Thyroid gland (tissue), 4 donors: ENCODE results near the gene UROC1.

Experiments used
- POLR2A ChIP-seq, 2 donors: fragments of 450-650 bp; IDR thresholded peaks; one replicate each; pipeline ENCODE4 v1.6.1; 2017; ENCODE audit warnings: antibody characterized with exemption in 2 of 2, mild to moderate bottlenecking in 2 of 2, moderate library complexity in 1 of 2
- TF ChIP-seq, protein P1 (sequence below), 6 experiments: fragments of 200-600 bp in 3 of 6; fragments of 450-650 bp in 3 of 6; sonication (generic) in 3 of 6; IDR thresholded peaks; one replicate each; pipeline ENCODE4 v1.5.1; 2016 to 2019; ENCODE audit warnings: antibody characterized with exemption in 6 of 6, mild to moderate bottlenecking in 2 of 6, inconsistent platforms in 1 of 6, moderate library complexity in 1 of 6

DNA sequence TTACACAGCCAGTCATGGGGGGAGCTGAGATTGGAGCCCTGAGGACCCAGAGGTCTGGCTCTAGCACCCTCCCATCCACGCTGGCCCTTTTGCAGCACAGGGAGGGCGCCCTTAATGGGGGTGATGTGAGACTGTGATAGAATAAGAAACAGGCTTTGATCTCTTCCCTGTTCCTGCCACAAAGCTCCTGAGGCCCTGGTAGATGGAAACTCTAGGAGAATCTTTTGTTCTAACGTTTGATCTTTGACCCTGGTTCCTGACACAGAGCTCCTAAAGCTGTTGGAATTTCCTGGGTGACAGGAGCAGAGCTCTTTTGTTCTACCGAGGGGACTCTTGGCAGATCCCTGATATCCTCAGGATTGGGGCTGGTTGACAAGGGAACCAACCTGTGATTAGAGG, 1.2 kb upstream of the UROC1 start:
- no peak for TF ChIP-seq POLR2A (IDR thresholded peaks at IDR 0.05)
- TF ChIP-seq, protein P1, sequence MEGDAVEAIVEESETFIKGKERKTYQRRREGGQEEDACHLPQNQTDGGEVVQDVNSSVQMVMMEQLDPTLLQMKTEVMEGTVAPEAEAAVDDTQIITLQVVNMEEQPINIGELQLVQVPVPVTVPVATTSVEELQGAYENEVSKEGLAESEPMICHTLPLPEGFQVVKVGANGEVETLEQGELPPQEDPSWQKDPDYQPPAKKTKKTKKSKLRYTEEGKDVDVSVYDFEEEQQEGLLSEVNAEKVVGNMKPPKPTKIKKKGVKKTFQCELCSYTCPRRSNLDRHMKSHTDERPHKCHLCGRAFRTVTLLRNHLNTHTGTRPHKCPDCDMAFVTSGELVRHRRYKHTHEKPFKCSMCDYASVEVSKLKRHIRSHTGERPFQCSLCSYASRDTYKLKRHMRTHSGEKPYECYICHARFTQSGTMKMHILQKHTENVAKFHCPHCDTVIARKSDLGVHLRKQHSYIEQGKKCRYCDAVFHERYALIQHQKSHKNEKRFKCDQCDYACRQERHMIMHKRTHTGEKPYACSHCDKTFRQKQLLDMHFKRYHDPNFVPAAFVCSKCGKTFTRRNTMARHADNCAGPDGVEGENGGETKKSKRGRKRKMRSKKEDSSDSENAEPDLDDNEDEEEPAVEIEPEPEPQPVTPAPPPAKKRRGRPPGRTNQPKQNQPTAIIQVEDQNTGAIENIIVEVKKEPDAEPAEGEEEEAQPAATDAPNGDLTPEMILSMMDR (IDR thresholded peaks at IDR 0.05): no peak
